SK-N-MC (cell line): ENCODE measurements around the gene C11orf21.

ENCODE experiments used
- DNase-seq: peaks from one replicate; pipeline ENCODE4 v3.0.0-alpha.2; 2011; ENCODE audit warnings: low read depth, low spot score
- H3K27ac ChIP-seq: fragments of 200-600 bp; sonication (generic); 2 replicates; pipeline ENCODE4 v1.5.1; 2016; ENCODE audit warnings: mixed run types
- H3K36me3 ChIP-seq: fragments of 200-600 bp; sonication (generic); 2 replicates; pipeline ENCODE4 v1.6.1; 2017; ENCODE audit warnings: antibody characterized with exemption, low read length, mixed read lengths; ENCODE audit not compliant: insufficient read depth
- H3K4me3 ChIP-seq: fragments of 200-600 bp; sonication (generic); 2 replicates; pipeline ENCODE4 v1.5.1; 2016
- H3K9ac ChIP-seq: fragments of 200-600 bp; sonication (generic); 2 replicates; pipeline ENCODE4 v1.8.0; 2017; ENCODE audit warnings: mixed run types, mixed read lengths; ENCODE audit not compliant: insufficient read length
- H3K9me3 ChIP-seq: fragments of 200-600 bp; sonication (generic); 2 replicates; pipeline ENCODE4 v1.6.1; 2017; ENCODE audit warnings: low read depth, mild to moderate bottlenecking, antibody characterized with exemption, low read length, moderate library complexity, mixed read lengths
- EZH2 ChIP-seq: fragments of 200-600 bp; sonication (generic); IDR thresholded peaks from one replicate; pipeline ENCODE4 v1.6.1; 2017; ENCODE audit warnings: antibody characterized with exemption
- FOXP2 ChIP-seq: optimal IDR thresholded peaks from 2 replicates; pipeline ENCODE3; 2011; ENCODE audit warnings: mild to moderate bottlenecking, moderate library complexity; ENCODE audit not compliant: insufficient read depth; ENCODE audit errors: extremely low read length, control extremely low read depth
- POLR2AphosphoS5 ChIP-seq: IDR thresholded peaks from 2 replicates; pipeline ENCODE4 v1.6.1; 2012; ENCODE audit warnings: mild to moderate bottlenecking, low read depth, low read length, borderline replicate concordance

The C11orf21 gene

GRCh38 chr11:2328021-2328420 lies 26.3 kb upstream of the C11orf21 start:
- Histone ChIP-seq H3K27ac (no peak overlapping the region), H3K9me3 (no peaks in the 10 kb centered on the region), H3K4me3 (no peak overlapping the region), H3K36me3 (no peaks in the 10 kb centered on the region), H3K9ac (no peak overlapping the region)
- TF ChIP-seq FOXP2 (no peak), POLR2AphosphoS5 (no peak), EZH2 (no peak)
- no peak for DNase-seq

- Histone ChIP-seq H3K9ac (no peak overlapping the region), H3K27ac (no peak overlapping the region), H3K9me3 (no peaks in the 10 kb centered on the region), H3K4me3 (no peak overlapping the region), H3K36me3 (no peaks in the 10 kb centered on the region)
- DNase-seq, result no peak
- no peak for TF ChIP-seq POLR2AphosphoS5
- no peak for TF ChIP-seq EZH2
- no peak for TF ChIP-seq FOXP2
Observed at GRCh38 chr11:2327032-2327431, 25.3 kb upstream of the C11orf21 start.

- Histone ChIP-seq H3K27ac (no peak overlapping the region), H3K4me3 (no peak overlapping the region), H3K9ac (no peak overlapping the region), H3K9me3 (no peaks in the 10 kb centered on the region), H3K36me3 (no peaks in the 10 kb centered on the region)
- TF ChIP-seq POLR2AphosphoS5 (no peak), EZH2 (no peak), FOXP2 (no peak)
- DNase-seq, result no peak
Observed at GRCh38 chr11:2325719-2326118, 24.0 kb upstream of the C11orf21 start.

- TF ChIP-seq POLR2AphosphoS5, result no peak
- no peak for TF ChIP-seq EZH2
- no peak for TF ChIP-seq FOXP2
- H3K9ac ChIP-seq, result no peak overlapping the region
- no peak for DNase-seq
- no peaks in the 10 kb centered on the region for H3K36me3 ChIP-seq
- H3K4me3 ChIP-seq, result no peak overlapping the region
- no peak overlapping the region for H3K27ac ChIP-seq
- no peaks in the 10 kb centered on the region for H3K9me3 ChIP-seq
Observed at GRCh38 chr11:2325123-2325522, 23.4 kb upstream of the C11orf21 start.

GRCh38 chr11:2321311-2321683 lies 19.6 kb upstream of the C11orf21 start:
- Histone ChIP-seq H3K9ac (no peak overlapping the region), H3K4me3 (no peak overlapping the region), H3K9me3 (no peaks in the 10 kb centered on the region), H3K36me3 (no peaks in the 10 kb centered on the region), H3K27ac (no peak overlapping the region)
- DNase-seq, result no peak
- TF ChIP-seq FOXP2, result no peak
- TF ChIP-seq POLR2AphosphoS5, result no peak
- no peak for TF ChIP-seq EZH2

- Histone ChIP-seq H3K9ac (no peak overlapping the region), H3K4me3 (no peak overlapping the region), H3K9me3 (no peaks in the 10 kb centered on the region), H3K27ac (no peak overlapping the region), H3K36me3 (no peaks in the 10 kb centered on the region)
- TF ChIP-seq POLR2AphosphoS5 (no peak), FOXP2 (no peak), EZH2 (no peak)
- DNase-seq, result no peak
Observed at GRCh38 chr11:2320568-2321310, 19.0 kb upstream of the C11orf21 start.

GRCh38 chr11:2319791-2320472 lies 18.2 kb upstream of the C11orf21 start:
- no peak for DNase-seq

GRCh38 chr11:2318707-2319106 lies 17.0 kb upstream of the C11orf21 start:
- no peak overlapping the region for H3K4me3 ChIP-seq

More at GRCh38 chr11:2319791-2320472, 18.2 kb upstream of the C11orf21 start:
- TF ChIP-seq POLR2AphosphoS5, result no peak
- TF ChIP-seq FOXP2, result no peak
- TF ChIP-seq EZH2, result no peak
- Histone ChIP-seq H3K9ac (no peak overlapping the region), H3K36me3 (no peaks in the 10 kb centered on the region), H3K4me3 (no peak overlapping the region), H3K9me3 (no peaks in the 10 kb centered on the region), H3K27ac (no peak overlapping the region)

More at GRCh38 chr11:2318707-2319106, 17.0 kb upstream of the C11orf21 start:
- no peak for TF ChIP-seq POLR2AphosphoS5
- TF ChIP-seq FOXP2, result no peak
- no peak for TF ChIP-seq EZH2
- Histone ChIP-seq H3K9me3 (no peaks in the 10 kb centered on the region), H3K9ac (no peak overlapping the region), H3K36me3 (no peaks in the 10 kb centered on the region), H3K27ac (no peak overlapping the region)
- no peak for DNase-seq
